Stimulated activated CD4-positive, alpha-beta T cell treated with anti-CD3 and anti-CD28 coated beads, Interleukin-4, amount 100 ng/mL, for 4 hours (primary cell): Measurements from ENCODE around the gene NCDN.

Experiments used
- DNase-seq, 2 experiments: peaks; one replicate each; pipeline ENCODE4 v3.0.0-alpha.2; 2020

The NCDN gene

GRCh38 chr1:35590476-35591040 is 33.0 kb downstream of the NCDN start:
- DNase-seq: no peak

- no peak for DNase-seq
Observed at GRCh38 chr1:35591211-35591610, 33.6 kb downstream of the NCDN start.

GRCh38 chr1:35592991-35593769 is 35.6 kb downstream of the NCDN start:
- DNase-seq: no peak

DNA sequence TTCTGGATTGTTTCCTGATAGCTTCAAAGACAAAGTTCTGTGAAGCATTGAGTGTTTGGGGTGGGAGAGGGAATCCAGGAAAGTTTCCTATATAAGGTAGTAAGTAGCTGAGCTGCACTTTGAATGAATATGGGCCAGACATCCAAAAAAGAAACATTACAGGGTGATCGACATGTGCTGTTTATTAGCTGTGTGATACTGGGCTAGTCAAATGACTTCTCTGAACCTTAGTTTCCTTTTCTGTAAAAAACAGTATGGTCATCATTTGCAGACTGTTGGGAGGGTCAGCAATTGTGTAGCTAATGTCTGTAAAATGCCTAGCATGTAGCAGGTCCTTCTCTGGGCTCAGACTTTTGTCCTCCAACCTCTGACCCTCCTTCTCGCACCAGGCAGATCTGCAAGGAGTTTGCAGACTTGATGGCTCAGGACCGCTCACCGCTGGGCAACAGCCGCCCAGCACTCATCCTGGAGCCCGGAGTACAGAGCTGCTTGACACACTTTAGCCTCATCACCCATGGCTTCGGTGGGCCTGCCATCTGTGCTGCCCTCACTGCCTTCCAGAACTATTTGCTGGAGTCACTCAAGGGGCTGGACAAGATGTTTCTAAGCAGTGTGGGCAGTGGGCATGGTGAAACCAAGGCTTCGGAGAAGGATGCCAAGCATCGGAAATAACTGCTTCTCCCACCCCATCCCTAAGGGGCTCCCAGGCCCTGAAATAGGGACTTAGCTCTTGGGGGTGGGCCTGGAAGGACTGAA is 36.6 kb downstream of the NCDN start:
- no peak for DNase-seq

GRCh38 chr1:35595684-35596083 is 38.1 kb downstream of the NCDN start:
- no peak for DNase-seq

DNA sequence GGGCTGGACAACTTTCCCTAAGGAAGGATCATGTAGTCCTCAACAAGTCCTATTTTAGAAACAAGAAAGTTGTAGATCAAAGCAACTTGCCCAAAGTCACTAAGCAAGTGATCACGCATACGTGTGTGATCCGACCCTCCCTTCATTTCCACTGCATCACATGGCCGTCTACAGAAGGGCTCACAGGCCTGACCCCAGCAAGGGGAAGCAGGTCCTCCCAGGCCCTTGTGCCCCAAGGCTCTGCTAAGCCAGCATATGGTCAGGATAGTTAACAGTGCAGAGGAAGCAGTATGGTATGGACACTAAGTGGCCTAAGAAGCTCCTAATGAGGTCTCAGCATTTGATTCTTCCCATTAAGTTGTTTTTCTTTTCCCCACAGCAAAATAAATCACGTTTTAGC is 40.3 kb downstream of the NCDN start:
- DNase-seq: no peak

- no peak for DNase-seq
Observed at GRCh38 chr1:35598895-35599294, 41.3 kb downstream of the NCDN start.

- no peak for DNase-seq
Observed at GRCh38 chr1:35599411-35599810, 41.8 kb downstream of the NCDN start.

DNA sequence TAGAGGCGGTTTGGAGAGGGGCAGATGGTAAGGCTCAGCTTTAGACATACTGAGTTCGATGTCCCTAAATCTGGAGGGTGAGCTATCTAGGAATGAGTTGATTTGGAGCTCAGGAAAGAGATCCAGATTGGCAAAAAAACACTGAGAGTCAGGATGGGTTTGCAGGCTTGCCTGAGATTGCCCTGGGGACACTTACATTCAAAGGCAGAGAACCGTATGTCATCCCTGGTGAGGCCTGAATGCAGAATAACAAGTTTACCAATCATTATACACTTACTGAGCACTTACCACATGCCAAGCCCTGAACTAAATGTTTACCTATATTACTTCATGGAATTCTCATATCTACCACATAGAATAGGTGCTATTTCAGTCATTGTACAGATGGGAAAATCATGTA is 43.0 kb downstream of the NCDN start:
- DNase-seq: no peak

DNA sequence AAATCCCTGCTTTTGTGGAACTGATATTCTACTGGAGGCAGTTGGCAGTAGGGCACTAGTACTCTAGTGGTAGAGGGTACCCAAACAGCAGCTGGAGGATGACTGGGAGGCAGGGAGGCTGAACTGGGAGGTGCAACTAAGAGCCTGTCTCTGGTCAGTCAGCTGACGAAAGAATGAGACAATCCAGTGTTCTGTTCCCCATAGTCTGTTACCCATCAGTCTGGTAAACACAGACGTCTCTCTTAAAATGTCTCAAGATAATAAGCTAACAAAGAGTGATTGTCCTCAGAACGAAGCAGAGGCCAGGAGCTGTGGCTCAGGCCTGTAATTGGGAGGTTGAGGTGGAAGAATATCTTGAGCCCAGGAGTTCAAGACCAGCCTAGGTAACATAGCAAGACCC is 45.9 kb downstream of the NCDN start:
- DNase-seq: no peak

- DNase-seq: no peak
Observed at GRCh38 chr1:35603941-35604340, 46.3 kb downstream of the NCDN start.

GRCh38 chr1:35605071-35605866 is 47.7 kb downstream of the NCDN start:
- DNase-seq: no peak

DNA sequence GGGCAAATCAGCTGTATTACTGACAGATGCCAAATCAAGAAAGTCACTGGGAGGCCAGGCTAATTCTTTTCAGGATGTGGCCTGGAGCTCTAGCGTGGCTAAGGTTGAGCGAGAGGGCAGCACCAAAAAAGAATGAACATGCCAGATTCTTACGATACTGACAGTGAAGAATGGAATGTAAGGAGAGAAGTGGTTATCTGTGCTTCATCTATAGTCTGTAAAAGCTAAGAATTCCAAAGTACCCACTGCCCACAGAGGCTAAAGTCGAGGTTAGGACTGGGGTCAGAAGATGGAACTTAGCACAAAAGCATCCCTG is 48.2 kb downstream of the NCDN start:
- DNase-seq: no peak

DNA sequence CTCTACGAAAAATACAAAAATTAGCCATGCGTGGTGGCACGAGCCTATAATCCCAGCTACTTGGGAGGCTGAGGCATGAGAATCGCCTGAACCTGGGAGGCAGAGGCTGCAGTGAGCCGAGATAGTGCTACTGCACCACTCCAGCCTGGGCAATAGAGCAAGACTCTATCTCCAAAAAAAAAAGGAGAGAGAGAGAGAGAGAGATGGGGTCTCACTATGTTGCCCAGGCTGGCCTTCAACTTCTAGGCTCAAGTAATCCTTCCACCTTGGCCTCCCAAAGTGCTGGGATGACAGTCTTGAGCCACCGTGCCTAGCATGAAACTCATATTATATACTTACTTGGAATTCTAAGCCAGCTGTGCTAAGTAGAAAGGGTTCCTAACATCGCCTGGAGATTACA is 54.1 kb downstream of the NCDN start:
- DNase-seq: no peak

- DNase-seq: no peak
Observed at GRCh38 chr1:35615440-35615839, 57.8 kb downstream of the NCDN start.
